Smooth muscle cell (in vitro differentiated cells): Measurements from ENCODE around the gene HOXA6. TPM values are rescaled to one million over a fixed set of nuclear protein-coding genes. Genes with fewer than 3 reads are reported as not detected.
A peak's percentile ranks its signal among the peaks of the same experiment; 100 is the strongest.

ENCODE experiments used
- DNase-seq: peaks from one replicate; lab custom pipeline; 2025; ENCODE audit not compliant: unreplicated experiment; lab: John Stamatoyannopoulos, UW
- H2AFZ ChIP-seq: fragments of 200-600 bp; sonication (generic); 2 replicates; pipeline ENCODE4 v1.6.0; 2016; ENCODE audit warnings: antibody characterized with exemption, low read depth, mild to moderate bottlenecking
- H3F3A ChIP-seq: fragments of 200-600 bp; sonication (generic); 2 replicates; pipeline ENCODE4 v1.6.0; 2017; ENCODE audit warnings: antibody characterized with exemption, low read depth
- H3K27ac ChIP-seq: fragments of 200-600 bp; sonication (generic); 2 replicates; pipeline ENCODE4 v1.5.1; 2016; ENCODE audit warnings: low read depth, mild to moderate bottlenecking
- H3K27me3 ChIP-seq: fragments of 200-600 bp; sonication (generic); 2 replicates; pipeline ENCODE4 v1.6.1; 2016; ENCODE audit warnings: low read depth, mild to moderate bottlenecking
- H3K36me3 ChIP-seq: fragments of 200-600 bp; sonication (generic); 2 replicates; pipeline ENCODE4 v1.5.1; 2016; ENCODE audit warnings: low read depth
- H3K4me1 ChIP-seq: fragments of 200-600 bp; sonication (generic); 2 replicates; pipeline ENCODE4 v1.5.1; 2016; ENCODE audit warnings: low read depth
- H3K4me2 ChIP-seq: fragments of 200-600 bp; sonication (generic); 2 replicates; pipeline ENCODE4 v1.6.0; 2016; ENCODE audit warnings: mild to moderate bottlenecking
- H3K4me3 ChIP-seq: fragments of 200-600 bp; sonication (generic); 2 replicates; pipeline ENCODE4 v1.5.1; 2016; ENCODE audit warnings: mild to moderate bottlenecking
- H3K79me2 ChIP-seq: fragments of 200-600 bp; sonication (generic); 2 replicates; pipeline ENCODE4 v1.6.0; 2016; ENCODE audit warnings: low read depth, mild to moderate bottlenecking
- H3K9ac ChIP-seq: fragments of 200-600 bp; sonication (generic); 2 replicates; pipeline ENCODE4 v1.6.0; 2016; ENCODE audit warnings: low read depth
- H3K9me3 ChIP-seq: fragments of 200-600 bp; sonication (generic); replicated peaks from 2 replicates; pipeline ENCODE4 v1.5.1; 2016; ENCODE audit warnings: low read depth
- H4K20me1 ChIP-seq: fragments of 200-600 bp; sonication (generic); 2 replicates; pipeline ENCODE4 v1.6.0; 2016; ENCODE audit warnings: low read depth
- CTCF ChIP-seq: fragments of 200-600 bp; sonication (generic); IDR thresholded peaks from 2 replicates; pipeline ENCODE4 v1.5.1; 2017; ENCODE audit warnings: borderline replicate concordance, mild to moderate bottlenecking, antibody characterized with exemption; ENCODE audit not compliant: insufficient read depth, poor library complexity, severe bottlenecking
- WGBS: methylation state at CpG from one replicate; pipeline ENCODE4 v1.1.7; 2016; ENCODE audit warnings: low lambda C conversion rate; 5-methylcytosine and 5-hydroxymethylcytosine counted together
- polyA plus RNA-seq: library from polyadenylated mRNA; unstranded; fragments of >200 nt; fragmentation: Nextera tagmentation; extraction: Ambion mirVana; gene quantifications from 2 replicates; pipeline ENCODE4 v1.2.1, GENCODE V29; 2016
- total RNA-seq: library from RNA; depleted of rRNA; stranded (reverse); fragments of >200 nt; gene quantifications from 2 replicates; pipeline ENCODE4 v1.2.3, GENCODE V29; 2014

The HOXA6 gene
- total and polyA plus RNA-seq, 2 experiments from 2014 or later: 0.56 to 0.58 TPM

DNA sequence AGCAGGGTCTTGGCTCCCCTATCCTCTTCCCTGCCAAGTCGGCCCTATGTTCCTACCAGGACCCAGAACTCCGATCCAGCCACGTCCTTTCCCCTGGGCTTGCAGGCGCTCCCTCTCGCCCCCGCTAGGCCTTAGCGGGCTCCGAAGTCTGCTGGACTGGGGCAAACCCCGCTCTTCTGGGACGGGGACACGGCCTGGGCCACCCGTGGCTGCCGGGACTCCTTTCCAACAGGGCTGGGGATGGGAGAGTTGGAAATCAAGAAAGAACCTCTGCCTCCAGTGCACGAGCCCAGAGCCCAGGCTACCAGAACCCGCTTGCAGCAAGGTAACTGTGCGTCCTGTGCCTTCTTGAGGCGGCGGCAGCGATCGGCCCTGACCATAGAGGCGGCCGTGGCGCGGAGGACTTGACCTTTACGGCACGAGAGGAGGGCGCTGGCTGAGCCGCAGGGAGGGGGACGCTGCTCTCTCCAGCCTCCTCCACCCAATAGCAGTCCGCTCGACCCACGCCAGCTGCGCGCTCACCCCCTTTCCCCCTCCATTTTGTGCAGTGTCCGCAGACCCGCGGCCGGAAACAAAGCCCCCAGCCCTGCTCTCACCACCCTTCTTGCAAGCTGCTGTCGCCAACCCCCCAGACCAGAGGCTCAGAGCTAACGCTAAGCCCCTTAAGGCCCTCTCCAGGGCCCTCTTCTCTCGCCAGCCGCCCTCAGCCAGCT lies 44.4 kb upstream of the HOXA6 start:
- peak overlapping the region; percentile 67 for H3K4me3 ChIP-seq
- H3K9ac ChIP-seq: peak overlapping the region; percentile 66
- 14% methylated on average over 42 of the region's 42 CpGs for WGBS
- peaks cover 7% of the 10 kb centered on the region for H3F3A ChIP-seq
- H4K20me1 ChIP-seq: peaks cover 21% of the 10 kb centered on the region
- H3K9me3 ChIP-seq: no peaks in the 10 kb centered on the region
- H3K4me1 ChIP-seq: peaks cover 2% of the 10 kb centered on the region
- H3K4me2 ChIP-seq: peak overlapping the region; percentile 89
- peak overlapping the region; percentile 73 for H2AFZ ChIP-seq
- no peak for TF ChIP-seq CTCF
- no peaks in the 10 kb centered on the region for H3K27me3 ChIP-seq
- peak overlapping the region; percentile 87 for H3K27ac ChIP-seq
- DNase-seq: no peak
- H3K36me3 ChIP-seq: no peaks in the 10 kb centered on the region
- H3K79me2 ChIP-seq: peaks cover 100% of the 10 kb centered on the region

GRCh38 chr7:27191161-27191731 lies 43.7 kb upstream of the HOXA6 start:
- Histone ChIP-seq H3K9ac (peak overlapping the region; percentile 66), H3K4me3 (peak overlapping the region; percentile 67), H3K27me3 (no peaks in the 10 kb centered on the region), H3K9me3 (no peaks in the 10 kb centered on the region), H4K20me1 (peaks cover 14% of the 10 kb centered on the region), H3K79me2 (peaks cover 100% of the 10 kb centered on the region), H3F3A (peaks cover 9% of the 10 kb centered on the region), H2AFZ (no peak overlapping the region), H3K36me3 (no peaks in the 10 kb centered on the region), H3K27ac (peak overlapping the region; percentile 87), H3K4me1 (peaks cover 5% of the 10 kb centered on the region), H3K4me2 (peak overlapping the region; percentile 89)
- DNase-seq: no peak
- no peak for TF ChIP-seq CTCF
- WGBS: 51% methylated on average over 15 of the region's 15 CpGs

GRCh38 chr7:27189997-27190748 lies 42.6 kb upstream of the HOXA6 start:
- Histone ChIP-seq H3F3A (peaks cover 9% of the 10 kb centered on the region), H3K36me3 (no peaks in the 10 kb centered on the region), H3K9ac (no peak overlapping the region), H3K9me3 (no peaks in the 10 kb centered on the region), H3K27ac (no peak overlapping the region), H3K4me3 (peak overlapping the region; percentile 2), H3K79me2 (peaks cover 100% of the 10 kb centered on the region), H3K27me3 (no peaks in the 10 kb centered on the region), H4K20me1 (peaks cover 3% of the 10 kb centered on the region), H3K4me1 (peaks cover 5% of the 10 kb centered on the region), H3K4me2 (peak overlapping the region; percentile 89), H2AFZ (no peak overlapping the region)
- TF ChIP-seq CTCF: no peak
- 59% methylated on average over 7 of the region's 7 CpGs for WGBS
- DNase-seq: no peak
